Measurements from ENCODE around the gene RSRP1. TPM values are rescaled to one million over a fixed set of nuclear protein-coding genes. Genes with fewer than 3 reads are reported as not detected.

Gene RSRP1
- total and polyA plus RNA-seq, 2 of the 8 experiments (the other 6 are each of a cell fraction or from before 2014, with no cell fraction given): 32.9 to 59.4 TPM

- TF ChIP-seq ATF2 (IDR thresholded peaks at IDR 0.05; ENCODE audit: low read length) (0 out of 2 replicates have a peak, but pooled peaks have one; percentile 16), RAD21 (IDR thresholded peaks at IDR 0.05 in 1 of 2, conservative IDR thresholded peaks at IDR 0.05 in 1 of 2; ENCODE audit: low read depth in 2 of 2, low read length in 2 of 2) (peak; percentile 64 to 68), CBX8 (IDR thresholded peaks at IDR 0.05; ENCODE audit: borderline replicate concordance, low read depth, low read length) (no peak), EGR1 (IDR thresholded peaks at IDR 0.05; ENCODE audit: borderline replicate concordance, low read depth, low read length) (no peak), SP1 (IDR thresholded peaks at IDR 0.05; ENCODE audit: low read depth, low read length) (no peak), CHD1 (IDR thresholded peaks at IDR 0.05; ENCODE audit: low read depth, low read length) (no peak), POLR2A (IDR thresholded peaks at IDR 0.05; ENCODE audit: control extremely low read depth in 1 of 2, low read depth in 2 of 2, low read length in 2 of 2) (peak in 1 of 2 experiments; percentile 76; a peak in 2 of 3 replicates), USF2 (IDR thresholded peaks at IDR 0.05; ENCODE audit: low read length) (peak; percentile 6; the same call in 1 of the 2 replicates), BRCA1 (IDR thresholded peaks at IDR 0.05; ENCODE audit: low read depth, low read length) (no peak), SIN3A (conservative IDR thresholded peaks at IDR 0.05 in 1 of 2, IDR thresholded peaks at IDR 0.05 in 1 of 2; ENCODE audit: low read depth in 1 of 2, low read length in 2 of 2) (peak in 1 of 2 experiments; percentile 43; a peak in 1 of 4 replicates), MAX (IDR thresholded peaks at IDR 0.05) (no peak), GTF2F1 (IDR thresholded peaks at IDR 0.05; ENCODE audit: borderline replicate concordance, low read depth, low read length) (no peak), EP300 (IDR thresholded peaks at IDR 0.05; ENCODE audit: borderline replicate concordance in 1 of 2, low read depth in 2 of 2, low read length in 2 of 2) (no peak), HDAC6 (IDR thresholded peaks at IDR 0.05; ENCODE audit: low read depth, low read length) (no peak), BACH1 (IDR thresholded peaks at IDR 0.05; ENCODE audit: low read length) (no peak), BCL11A (IDR thresholded peaks at IDR 0.05; ENCODE audit: low read depth in 2 of 2, low read length in 2 of 2) (no peak), SIRT6 (IDR thresholded peaks at IDR 0.05; ENCODE audit: low read length) (no peak), TCF12 (IDR thresholded peaks at IDR 0.05; ENCODE audit: low read depth, low read length) (no peak), CREB1 (IDR thresholded peaks at IDR 0.05) (peak; percentile 72), RXRA (IDR thresholded peaks at IDR 0.05; ENCODE audit: insufficient read depth, low read depth, low read length) (no peak), NRF1 (IDR thresholded peaks at IDR 0.05; ENCODE audit: low read depth, low read length) (peak; percentile 77)
Measured at GRCh38 chr1:25239681-25240541, 7.3 kb downstream of the RSRP1 start (continued).
